ENCODE measurements around the gene TGM1.

The TGM1 gene

DNA sequence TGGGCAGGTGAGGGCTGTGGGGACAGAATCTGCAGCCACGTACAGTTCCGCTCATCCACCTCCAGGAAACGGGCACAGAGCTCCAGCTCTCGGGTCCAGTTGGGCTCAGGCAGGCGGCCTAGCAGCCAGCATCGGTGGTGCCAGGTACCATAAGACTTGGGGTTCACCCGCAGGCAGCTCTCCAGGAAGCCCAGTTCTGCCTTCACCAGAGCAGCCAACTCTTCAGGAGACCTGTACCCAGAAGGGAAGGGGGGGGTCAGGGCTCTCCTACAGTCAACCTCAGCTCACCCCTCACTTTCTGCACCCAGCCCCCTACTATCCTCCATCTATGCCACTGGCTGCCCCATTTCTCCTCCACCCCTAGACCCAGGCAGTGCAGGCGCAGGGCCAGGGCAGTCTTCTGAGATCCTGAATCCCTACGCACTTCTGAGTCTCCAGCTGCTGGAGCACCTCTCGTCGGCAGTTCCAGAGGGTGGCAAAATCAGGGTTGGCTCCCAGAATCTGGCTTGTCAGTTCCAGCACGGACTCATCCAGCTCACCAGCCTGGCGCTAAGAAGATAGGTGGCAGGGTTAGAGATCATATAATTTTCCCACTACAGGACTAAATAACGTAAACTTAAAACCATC, 7.0 kb upstream of the TGM1 start:
- no peak for DNase-seq

DNA sequence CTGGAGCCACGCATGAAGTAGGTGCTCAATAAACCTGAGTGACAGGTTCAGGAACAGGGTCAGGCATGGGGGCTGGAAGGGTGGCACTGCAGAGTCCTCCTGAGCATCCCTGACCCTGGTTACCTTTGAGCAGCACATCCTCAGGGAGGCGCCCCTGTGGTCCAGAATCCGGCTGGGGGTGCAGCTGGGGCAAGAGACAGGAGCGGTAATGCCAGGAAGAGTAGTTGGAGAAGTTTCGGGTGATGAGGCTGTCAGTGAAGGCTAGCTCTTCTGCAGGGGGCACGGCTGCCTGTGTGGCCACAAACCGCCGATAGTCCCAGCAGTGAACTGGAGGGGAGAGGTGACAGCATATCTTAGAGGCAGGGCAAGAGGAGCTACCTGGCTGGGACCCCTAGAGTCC, 6.4 kb upstream of the TGM1 start:
- DNase-seq, result no peak

DNA sequence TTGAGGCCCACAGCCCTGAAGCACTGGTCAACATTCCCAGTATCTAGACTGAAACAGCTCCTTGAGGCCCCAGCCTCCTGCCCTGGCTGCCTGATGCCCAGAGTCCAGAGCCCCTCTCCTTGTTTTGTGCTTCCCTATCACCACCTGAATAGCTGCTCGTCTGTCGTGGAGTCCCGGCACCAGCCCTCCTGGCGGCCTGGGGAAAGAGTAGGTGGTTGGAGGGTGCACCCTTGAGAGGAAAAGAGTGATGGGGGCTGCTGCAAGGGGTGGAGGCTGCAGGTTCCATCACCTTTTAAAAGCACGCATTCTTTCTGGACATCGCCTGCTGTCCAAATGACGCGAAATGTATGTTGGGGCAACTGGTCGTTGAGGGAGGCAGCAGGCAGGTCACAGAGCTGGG, 5.2 kb upstream of the TGM1 start:
- DNase-seq, result no peak

DNA sequence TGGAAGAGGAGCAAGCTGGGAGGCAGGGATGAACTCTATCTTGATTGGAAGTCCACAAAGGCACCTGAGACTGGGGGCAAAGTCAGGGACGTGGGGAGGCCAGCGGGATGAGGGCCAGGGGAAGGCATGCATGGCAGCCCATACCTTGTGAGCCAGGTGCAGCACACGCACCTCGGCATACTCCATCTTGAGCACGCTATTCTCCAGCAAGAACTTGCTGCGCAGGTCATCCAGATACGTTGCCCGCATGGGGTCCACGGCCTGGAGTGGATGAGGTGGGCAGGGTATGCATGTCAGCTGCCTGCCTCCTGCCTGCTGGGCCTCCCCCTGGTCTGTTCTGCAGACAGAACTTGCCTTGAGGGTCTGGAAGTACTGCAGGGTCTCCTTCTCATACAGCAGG, 4.5 kb upstream of the TGM1 start:
- no peak for DNase-seq

DNA sequence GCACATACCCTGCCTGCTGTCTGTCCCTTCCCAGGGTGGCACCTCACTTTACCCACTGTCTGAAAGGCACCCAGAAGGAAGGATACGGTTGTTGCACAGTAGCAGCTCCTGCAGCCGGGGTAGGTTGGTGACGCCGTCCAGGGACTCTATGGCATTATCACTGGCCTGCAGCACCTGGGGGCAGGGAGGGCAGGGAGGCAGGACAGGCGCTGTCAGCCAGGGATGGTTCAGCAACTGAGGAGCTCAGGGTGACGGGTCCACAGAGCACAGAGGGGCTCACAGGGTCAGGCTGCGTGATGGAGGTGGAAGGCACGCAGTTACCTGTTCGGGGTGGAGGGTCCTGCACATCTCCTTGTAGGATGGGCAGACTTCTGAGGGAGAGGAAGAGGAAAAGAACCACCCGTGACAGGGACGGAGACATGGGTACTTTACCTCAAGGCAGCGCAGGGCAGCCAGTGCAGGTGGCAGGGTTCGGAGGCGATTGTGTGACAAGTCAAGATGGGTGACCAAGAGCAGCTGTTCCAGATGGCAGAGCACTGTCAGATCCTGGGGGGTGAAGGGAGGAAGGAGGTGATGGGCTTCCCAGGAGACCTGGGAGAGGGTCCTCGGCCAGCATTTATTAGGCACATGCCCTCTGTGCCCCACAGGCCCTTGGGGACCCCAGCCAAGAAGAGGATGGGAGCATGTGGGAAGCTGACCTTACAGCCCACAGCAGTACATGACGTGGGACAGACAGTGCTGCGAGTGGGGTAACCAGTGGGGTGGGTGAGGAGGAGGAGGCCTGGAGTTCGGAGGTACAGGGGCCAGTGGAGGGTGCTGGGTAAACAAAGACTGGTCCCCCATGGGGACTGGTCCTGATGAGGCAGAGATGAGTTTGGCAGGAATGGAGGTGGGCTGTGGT, 3.6 kb upstream of the TGM1 start:
- DNase-seq, result no peak

DNA sequence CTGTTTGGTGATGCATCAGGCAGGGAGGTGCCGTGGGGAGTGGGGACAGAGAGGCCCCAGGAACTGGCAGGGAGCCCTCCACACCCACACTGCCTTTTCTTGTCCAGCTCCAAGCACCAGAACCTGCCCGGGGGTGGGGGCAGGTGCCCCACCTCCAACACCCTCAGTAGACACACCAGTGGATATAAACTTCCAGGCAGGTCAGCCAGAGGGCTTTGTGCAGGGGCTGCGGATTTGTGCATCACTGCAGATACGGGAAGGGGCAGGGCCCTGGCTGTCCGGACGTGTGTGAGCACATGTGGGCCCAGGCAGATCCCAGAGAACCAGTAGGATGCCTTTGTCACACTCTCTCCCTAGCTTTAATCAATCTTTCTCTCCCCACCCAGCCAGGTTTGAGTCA, 1.3 kb upstream of the TGM1 start:
- no peak for DNase-seq

DNA sequence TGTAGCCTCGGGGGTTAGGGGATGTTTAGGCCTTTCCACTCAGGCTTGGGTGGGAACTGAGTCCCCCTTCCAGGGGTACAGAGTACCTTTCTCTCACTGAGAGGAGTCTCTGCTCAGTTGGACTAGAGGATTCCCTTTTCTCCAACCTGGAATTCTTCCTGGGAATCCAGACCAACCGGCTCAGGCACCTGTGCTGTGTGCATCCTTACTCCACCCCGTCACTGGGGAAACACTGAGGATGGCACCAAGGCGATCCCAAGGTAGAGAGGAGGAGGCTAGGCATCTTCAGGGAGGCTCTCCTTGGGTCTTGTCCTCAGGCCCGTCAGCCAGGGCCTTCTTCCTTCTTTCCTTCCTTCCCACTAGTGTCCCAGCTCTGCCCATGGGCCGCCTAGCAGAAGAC, 871 bp upstream of the TGM1 start:
- DNase-seq, result no peak

DNA sequence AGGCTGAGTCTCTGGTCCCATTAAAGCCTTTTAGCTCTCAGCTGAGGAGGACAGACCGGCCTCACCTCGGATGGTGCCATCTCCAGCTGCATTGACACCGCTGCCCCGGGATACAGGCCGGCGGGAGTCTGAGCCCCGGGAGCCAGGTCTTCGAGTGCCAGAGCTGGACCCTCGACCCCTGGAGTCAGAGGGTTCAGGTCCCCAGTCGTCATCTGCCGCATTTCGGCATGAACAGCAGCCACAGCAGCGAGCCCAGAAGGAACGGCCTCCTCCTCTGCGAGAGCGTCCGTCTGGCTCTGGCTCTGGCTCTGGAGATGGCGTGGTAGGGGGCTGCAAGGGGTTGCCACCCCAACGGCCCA, 1.0 kb downstream of the TGM1 start:
- no peak for DNase-seq

DNA sequence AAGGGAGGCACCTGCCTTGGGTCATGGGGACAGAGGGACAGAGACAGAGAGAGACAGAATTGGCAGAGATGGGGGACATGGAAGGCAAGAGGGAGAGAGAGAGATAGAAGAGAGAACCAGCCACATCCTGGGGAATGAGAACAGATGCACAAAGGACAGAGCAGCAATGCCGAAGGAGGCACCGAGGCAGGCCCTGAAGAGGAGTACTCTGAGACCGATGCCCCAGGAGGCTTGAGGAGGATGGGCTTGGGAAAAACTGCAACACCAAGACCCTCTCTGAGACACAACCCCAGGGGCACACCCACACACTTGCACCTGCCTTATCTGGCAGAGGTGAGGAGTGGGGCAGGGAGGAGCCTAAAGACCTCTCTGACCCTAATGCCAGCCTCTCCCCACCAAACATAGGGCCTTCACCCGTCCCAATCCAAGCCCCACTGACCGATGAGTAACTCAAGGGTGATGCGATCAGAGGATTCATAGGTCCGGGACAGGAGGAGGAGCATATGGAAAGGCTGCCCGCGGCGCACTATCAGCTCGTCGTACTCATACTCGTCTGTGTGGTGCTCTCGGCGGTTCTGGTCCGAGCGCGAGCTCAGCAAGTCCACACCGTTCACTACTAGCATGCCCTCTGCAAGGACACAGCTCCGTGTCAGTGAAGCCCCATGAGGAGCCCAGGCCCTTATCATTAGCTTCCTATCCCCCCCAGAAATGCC, 1.6 kb downstream of the TGM1 start:
- DNase-seq, result no peak

DNA sequence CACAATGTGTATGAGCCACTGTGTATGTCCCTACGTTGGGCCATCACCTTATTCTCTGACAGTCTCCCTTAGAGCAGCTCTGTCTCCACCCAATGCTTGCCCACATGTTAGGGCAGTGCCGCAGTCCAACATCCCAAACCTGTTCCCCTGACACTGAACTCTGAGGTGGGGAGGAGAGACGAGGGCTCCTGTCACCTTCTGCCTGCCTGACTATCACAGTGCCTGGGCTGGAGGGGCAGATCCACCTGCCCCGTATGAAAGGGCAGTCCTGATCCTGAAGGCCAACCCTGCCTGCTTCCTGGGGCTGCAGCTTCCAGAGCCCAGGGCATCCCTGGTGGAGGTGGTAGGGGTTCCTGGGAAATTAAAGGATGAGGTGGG, 2.2 kb downstream of the TGM1 start:
- DNase-seq, result no peak

DNA sequence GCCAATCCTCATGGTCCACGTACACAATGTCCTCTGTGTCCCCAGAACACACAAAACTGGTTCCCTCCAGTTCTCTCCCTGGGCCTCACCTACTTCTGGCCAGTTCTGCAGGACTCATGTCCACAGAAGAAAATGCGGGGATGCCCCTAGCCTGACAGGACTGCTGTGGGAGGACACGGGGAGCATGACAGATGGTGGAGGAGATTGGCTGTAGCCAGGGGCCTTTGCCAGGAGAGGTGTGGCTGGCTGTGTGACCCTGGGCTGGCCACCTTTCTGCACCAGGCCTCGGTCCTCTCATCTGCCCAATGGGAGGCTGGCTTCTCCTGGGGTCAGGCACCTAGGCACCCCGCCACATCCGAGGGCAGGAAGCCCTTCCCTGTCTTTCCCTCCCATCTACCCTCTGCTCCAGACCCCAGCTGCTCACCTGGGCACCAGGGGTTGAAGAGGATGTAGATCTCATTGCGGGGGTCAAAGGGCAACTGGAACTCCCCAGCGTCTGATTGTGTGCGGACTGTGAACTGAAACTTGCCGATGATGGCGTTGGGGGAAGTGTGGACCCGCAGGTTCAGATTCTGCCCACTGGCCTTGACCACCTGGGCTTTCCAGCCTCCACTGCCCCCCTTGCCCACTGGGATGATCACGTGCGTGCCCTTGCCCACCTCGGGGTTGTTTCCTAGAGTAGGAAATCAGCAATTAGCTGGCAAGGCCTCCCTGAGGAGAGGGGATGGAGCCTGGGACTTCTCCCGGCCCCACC, 2.8 kb downstream of the TGM1 start:
- no peak for DNase-seq

DNA sequence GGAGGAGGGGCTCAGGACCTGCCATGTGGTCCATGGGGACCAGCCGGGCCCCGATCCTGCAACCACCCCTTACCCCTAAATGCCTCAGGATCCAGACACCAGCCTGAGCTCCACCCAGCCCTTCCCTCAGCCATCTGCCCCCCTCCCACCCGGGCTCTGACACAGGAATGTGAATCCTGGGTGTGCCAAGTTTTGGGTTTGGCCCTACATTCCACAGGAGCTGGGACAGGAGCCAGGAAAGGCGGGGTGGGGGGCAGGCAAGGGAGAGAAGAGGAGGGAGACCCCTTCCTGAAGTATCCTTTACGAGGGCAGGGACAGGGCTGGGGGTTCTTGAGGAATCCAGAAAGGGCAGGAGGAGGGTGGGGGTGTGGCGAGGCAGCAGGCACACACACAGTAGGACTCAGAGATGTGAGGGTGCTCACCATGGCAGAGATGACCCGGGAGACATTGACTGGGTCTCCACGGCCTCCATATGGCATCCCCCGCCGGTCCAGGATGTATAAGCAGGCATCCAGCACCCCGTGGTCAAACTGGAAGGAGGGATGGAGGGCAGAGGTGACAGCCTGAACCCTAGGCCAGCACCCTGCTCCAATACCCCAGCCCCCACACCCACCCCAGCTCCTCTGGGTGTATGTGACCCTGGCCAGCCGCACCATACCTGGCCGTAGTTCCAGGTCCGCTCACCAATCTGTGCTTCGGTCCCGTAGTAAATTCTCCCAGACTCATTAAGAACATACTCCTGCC, 3.5 kb downstream of the TGM1 start:
- DNase-seq, result no peak

DNA sequence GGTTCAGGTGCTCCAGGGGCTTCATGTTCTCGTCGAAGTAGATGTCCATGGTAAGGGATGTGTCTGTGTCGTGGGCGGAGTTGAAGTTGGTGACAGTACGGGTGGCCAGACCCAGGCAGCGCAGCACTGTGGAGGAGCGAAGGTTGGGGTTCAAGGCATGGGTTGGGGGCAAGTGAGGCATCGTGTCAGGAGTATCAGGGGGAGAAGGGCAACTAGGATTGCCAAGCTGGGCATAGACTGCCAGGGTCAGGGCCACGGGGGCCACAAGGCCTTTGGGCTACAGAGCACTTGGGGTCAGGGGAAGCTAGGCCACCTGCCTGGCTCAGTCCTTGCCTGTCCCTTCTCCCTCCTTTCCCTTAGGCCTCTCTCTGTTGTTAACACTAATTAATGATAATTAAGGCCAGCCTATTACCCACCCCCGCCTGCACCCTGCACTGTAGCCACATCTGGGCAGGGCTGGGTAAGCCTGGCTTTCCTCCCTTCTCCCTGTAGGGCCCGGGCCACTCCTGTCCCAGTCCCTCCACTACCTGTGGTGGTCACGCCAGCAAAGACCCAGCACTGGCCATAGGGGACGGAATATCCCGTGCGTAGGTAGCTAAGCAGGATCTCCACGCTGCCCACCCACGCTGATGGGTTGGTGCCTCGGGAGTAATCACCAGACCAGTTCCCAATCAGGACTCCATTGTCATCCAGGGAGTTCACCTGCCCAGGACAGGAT, 4.3 kb downstream of the TGM1 start:
- no peak for DNase-seq

DNA sequence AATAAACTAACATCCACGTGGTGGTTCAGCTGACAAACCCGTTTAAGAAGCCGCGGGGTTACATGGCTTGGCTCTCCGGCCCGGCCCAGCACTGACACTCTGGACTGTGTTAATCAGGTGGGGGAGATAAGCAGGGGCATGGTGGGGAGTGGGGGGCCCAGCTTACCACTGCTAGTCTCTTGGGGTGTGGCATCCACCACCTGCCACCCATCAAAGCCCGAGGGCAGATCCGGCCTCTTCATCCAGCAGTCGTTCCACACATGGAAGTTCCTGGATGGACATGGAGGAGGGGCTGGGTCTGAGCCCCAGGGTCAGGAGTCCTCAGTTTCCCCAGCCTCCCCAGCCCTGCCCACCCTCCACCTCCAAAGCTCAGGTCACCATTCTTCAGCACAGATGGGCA, 4.9 kb downstream of the TGM1 start:
- no peak for DNase-seq

DNA sequence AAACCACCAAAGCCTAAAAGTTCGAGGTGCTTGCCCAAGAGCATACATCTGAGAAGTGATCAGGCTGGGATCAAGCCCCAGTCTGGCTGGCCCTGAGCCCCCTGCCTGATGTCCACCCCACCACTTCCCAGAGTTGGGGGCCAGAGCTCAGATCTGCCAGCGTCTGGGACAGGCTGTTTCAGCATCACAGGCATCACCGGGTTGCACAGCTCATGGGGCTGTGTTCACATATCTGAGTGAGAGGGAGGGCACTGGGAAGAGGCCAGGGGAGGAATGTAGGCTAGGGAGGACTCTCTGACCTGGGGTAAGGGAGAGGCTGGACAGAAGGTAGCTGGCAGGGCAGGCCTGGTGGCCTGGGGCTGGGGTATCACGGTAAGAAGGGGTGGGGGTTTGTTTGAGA, 6.0 kb downstream of the TGM1 start:
- no peak for DNase-seq

DNA sequence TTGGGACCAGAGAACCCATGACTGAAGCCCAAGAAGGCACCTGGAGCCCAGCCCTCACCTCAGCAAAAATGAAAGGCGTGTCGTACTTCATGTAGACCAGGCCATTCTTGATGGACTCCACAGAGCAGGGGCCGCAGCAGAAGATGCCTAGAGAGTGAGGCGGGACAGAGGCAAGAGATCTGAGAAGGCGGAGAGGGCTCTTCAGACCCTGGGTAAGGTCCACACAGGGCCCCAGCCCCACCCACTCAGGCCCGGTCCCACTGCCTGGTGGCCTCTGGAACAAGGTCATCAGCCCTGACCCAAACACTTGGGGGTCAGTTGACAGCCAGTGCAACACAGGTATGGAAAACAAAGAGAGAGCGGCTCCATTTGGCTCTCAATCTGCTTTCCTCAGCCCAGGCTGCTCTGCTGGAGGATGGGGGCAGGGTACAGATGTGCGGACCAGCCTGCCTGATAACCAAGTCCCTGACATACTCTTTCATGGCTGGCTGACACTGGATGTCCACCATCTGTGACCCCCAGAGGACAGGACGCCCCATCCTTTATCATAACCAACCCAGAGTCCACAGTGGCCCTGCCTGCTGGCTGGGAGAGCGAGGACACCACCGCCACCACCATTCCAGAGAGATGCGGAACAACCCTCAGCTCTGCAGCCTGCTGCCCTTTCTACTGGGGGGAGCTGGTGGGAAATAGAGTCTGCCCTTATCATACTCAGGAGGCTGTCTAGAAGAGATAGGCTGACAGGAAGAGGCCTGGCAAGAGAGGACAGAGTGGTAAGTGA, 6.9 kb downstream of the TGM1 start:
- no peak for DNase-seq

DNA sequence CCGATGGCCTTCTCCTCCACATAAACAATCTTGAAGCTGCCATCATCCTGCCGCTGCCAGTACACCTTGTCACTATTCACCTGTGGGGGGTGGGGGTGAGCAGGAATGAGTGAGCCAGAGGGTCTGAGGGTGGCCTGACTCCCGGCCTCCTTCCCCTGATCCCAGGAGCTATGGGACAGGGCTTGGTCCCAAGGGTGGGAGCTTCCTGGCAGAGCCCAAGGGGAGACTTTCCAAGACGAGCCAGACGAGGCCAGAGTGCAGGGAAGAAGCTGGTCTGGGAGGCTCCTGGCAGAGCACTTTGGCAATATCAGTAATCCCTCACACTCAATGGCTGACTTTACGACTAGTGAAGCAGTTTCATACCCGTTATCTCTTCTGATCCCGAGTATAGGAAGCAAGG, 7.5 kb downstream of the TGM1 start:
- no peak for DNase-seq

DNA sequence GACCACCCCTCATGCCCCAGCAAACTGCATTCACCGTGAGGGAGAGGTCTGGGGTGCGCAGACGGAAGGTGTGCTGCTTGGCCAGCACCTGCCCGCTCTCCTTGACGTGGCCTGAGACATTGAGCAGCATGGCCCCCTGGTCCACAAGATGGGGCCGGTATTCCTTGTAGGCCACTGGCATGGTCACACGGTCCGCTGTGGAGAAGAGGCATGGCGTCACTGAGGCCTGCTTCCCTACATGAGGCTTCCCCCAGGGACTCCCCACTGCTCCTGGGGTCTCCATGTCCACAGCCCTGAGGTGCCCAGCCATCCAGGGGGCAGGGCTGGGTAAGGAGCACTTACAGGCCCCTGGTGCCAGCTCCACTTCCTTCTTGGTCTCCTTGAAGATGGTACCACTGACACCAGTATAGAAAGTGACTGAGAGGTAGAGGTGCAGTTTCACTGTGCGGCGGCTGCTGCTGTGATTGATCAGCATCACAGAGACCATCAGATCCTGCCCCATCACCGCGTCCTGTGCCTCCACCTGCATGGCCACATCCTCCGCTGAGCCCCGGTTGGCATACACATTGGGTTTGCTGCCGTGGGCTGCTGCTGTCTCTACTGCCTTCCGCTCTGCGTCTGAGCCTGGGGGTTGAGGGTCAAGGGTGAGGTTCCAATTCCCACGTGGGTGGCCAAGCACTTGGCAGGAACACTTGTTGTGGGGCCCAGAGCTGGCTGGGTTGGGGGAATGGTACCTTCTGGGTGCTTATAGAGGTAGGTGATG, 8.2 kb downstream of the TGM1 start:
- no peak for DNase-seq

DNA sequence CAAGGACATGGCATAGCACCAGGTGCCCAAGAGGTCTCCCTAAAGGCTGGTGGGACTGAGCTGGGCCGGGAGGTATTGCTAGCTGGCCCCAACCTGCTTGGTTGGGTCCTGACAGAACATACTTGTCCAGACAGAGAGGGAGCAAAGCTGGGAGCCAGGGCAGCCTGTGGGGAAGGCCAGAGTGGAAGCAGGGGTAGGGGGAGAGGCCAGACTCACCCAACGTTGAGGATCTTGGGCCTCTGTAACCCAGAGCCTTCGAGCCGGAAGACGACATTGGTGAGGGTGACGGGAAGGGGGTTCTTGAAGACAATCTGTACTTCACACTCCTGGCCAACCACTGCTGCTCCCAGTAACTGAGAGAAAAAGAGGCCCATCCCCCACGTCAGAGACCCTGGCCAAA, 9.0 kb downstream of the TGM1 start:
- no peak for DNase-seq
